Measurements from ENCODE around the gene ST3GAL2. TPM values are rescaled to one million over a fixed set of nuclear protein-coding genes. Genes with fewer than 3 reads are reported as not detected.

Gene ST3GAL2
- total and polyA plus RNA-seq, 10 of the 15 experiments (the other 5 are each of a cell fraction or from before 2014, with no cell fraction given), result 0.95 to 61.7 (median 25.9) TPM

GRCh38 chr16:70430667-70431536 is 8.0 kb downstream of the ST3GAL2 start (continued):
- TF ChIP-seq EZH2 (IDR thresholded peaks at IDR 0.05; ENCODE audit: borderline replicate concordance, control insufficient read depth, low read depth, low read length), result no peak
- TF ChIP-seq ZNF274 (IDR thresholded peaks at IDR 0.05; ENCODE audit: insufficient read depth, insufficient read length), result no peak
- TF ChIP-seq BHLHE40 (IDR thresholded peaks at IDR 0.05; ENCODE audit: borderline replicate concordance in 1 of 2, low read depth in 2 of 2, low read length in 1 of 2), result peak; percentile 48 to 63; a peak in 2 of 4 replicates
- TF ChIP-seq ATF3 (IDR thresholded peaks at IDR 0.05; ENCODE audit: borderline replicate concordance, extremely low read depth, low read depth, low read length), result no peak
- no peak for TF ChIP-seq KLF5 (IDR thresholded peaks at IDR 0.05; ENCODE audit: partially characterized antibody)
- TF ChIP-seq NFYA (IDR thresholded peaks at IDR 0.05; ENCODE audit: borderline replicate concordance, low read depth, low read length), result no peak
- TF ChIP-seq ZBTB40 (IDR thresholded peaks at IDR 0.05; ENCODE audit: borderline replicate concordance), result peak; percentile 61; the same call in 1 of the 2 replicates
- peak; percentile 96 for TF ChIP-seq CUX1 (IDR thresholded peaks at IDR 0.05; ENCODE audit: insufficient replicate concordance, low read depth, low read length)
- peak; percentile 97 for TF ChIP-seq PAX5 (IDR thresholded peaks at IDR 0.05; ENCODE audit: borderline replicate concordance, low read depth, low read length)
- no peak for TF ChIP-seq HDAC6 (IDR thresholded peaks at IDR 0.05; ENCODE audit: unreplicated experiment)
- no peak for TF ChIP-seq ZBTB33 (IDR thresholded peaks at IDR 0.05)
- TF ChIP-seq GABPA (IDR thresholded peaks at IDR 0.05; ENCODE audit: low read depth), result no peak
- TF ChIP-seq SUZ12 (IDR thresholded peaks at IDR 0.05; ENCODE audit: unreplicated experiment), result no peak
- no peak for TF ChIP-seq ZZZ3 (IDR thresholded peaks at IDR 0.05; ENCODE audit: control insufficient read depth, insufficient read length, low read depth)
- TF ChIP-seq MYB (IDR thresholded peaks at IDR 0.05; ENCODE audit: borderline replicate concordance, low read depth, low read length), result 0 out of 2 replicates have a peak, but pooled peaks have one; percentile 43
- peak; percentile 51; the same call in 1 of the 2 replicates for TF ChIP-seq MXI1 (IDR thresholded peaks at IDR 0.05; ENCODE audit: low read depth, low read length)

Data from GM12878 (cell line).